ENCODE measurements around the gene HOXA9.

HOXA9 gene

GRCh38 chr7:27141137-27141922, 24.0 kb downstream of the HOXA9 start:
- DNase-seq = no peak

- DNase-seq = no peak
Observed at GRCh38 chr7:27140126-27140857, 25.0 kb downstream of the HOXA9 start.

GRCh38 chr7:27139334-27140125, 25.8 kb downstream of the HOXA9 start:
- DNase-seq = no peak

- no peak for DNase-seq
Observed at GRCh38 chr7:27138985-27139333, 26.4 kb downstream of the HOXA9 start.

GRCh38 chr7:27138472-27138871, 26.9 kb downstream of the HOXA9 start:
- no peak for DNase-seq

GRCh38 chr7:27137640-27138315, 27.6 kb downstream of the HOXA9 start:
- no peak for DNase-seq

- DNase-seq = no peak
Observed at GRCh38 chr7:27134392-27134791, 30.9 kb downstream of the HOXA9 start.

GRCh38 chr7:27133409-27134231, 31.7 kb downstream of the HOXA9 start:
- no peak for DNase-seq

- DNase-seq = no peak
Observed at GRCh38 chr7:27132978-27133377, 32.4 kb downstream of the HOXA9 start.

- DNase-seq = no peak
Observed at GRCh38 chr7:27132214-27132613, 33.1 kb downstream of the HOXA9 start.

GRCh38 chr7:27131390-27131819, 33.9 kb downstream of the HOXA9 start:
- DNase-seq = no peak

- peak; percentile 66 to 83 for DNase-seq
Observed at GRCh38 chr7:27130540-27131389, 34.6 kb downstream of the HOXA9 start, which contains the start of gene HOXA4. Gene HOXA4 (minus strand): TSS chr7:27130757. CDS start chr7:27130733, 24 bp downstream.

- DNase-seq = no peak
Observed at GRCh38 chr7:27129729-27130539, 35.4 kb downstream of the HOXA9 start.

- DNase-seq = no peak
Observed at GRCh38 chr7:27128776-27129728, 36.3 kb downstream of the HOXA9 start.

- DNase-seq = no peak
Observed at GRCh38 chr7:27128034-27128433, 37.3 kb downstream of the HOXA9 start.

- DNase-seq = no peak
Observed at GRCh38 chr7:27126596-27127327, 38.6 kb downstream of the HOXA9 start.

GRCh38 chr7:27125986-27126394, 39.3 kb downstream of the HOXA9 start:
- no peak for DNase-seq

Measured in NCI-H1930 (cell line).